ENCODE data around the gene GTF2A1.

DNA sequence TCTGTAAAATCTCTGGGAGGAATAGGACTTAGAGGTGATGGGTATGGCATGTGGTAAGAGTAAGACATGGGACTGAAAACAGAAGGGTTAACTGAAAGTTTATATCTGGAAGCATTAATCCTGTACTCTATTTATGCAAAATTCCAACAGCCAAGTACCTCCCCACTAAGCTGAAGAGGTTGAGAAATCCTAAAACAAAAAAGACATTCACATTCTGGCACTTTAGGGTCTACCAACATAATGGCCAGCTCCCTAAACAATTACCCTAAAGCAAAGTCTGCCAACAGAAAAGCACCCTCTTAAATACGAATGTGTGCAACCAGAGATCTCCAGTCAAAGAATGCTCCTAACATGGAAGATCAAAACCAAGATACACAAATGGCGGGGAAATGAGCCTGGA, 87.4 kb downstream of the GTF2A1 start:
- TF ChIP-seq ZNF274 (IDR thresholded peaks at IDR 0.05; ENCODE audit: low read depth, low read length) (no peak), YY1 (IDR thresholded peaks at IDR 0.05; ENCODE audit: insufficient read depth, insufficient read length) (no peak), SUZ12 (IDR thresholded peaks at IDR 0.05; ENCODE audit: extremely low read depth, insufficient read depth, insufficient read length) (no peak)

All from NT2/D1 (cell line).